Activated naive CD4-positive, alpha-beta T cell treated with anti-CD3 and anti-CD28 coated beads, Interleukin-2, amount 50 U/mL, for 24 hours (primary cell): ENCODE measurements around the gene RASAL2.
"Not testable (repeated sequence)": the region's sequence is repeated elsewhere in the genome, so short reads cannot be mapped to it uniquely, and the experiment has no call there.

Experiments
- H3K27ac Mint-ChIP-seq: one replicate; pipeline ENCODE4 v1.8.0; 2021; ENCODE audit warnings: mild to moderate bottlenecking, mixed read lengths
- H3K27me3 Mint-ChIP-seq: one replicate; pipeline ENCODE4 v1.8.0; 2021; ENCODE audit warnings: mixed read lengths
- H3K36me3 Mint-ChIP-seq: one replicate; pipeline ENCODE4 v1.8.0; 2021; ENCODE audit warnings: mixed read lengths
- H3K4me1 Mint-ChIP-seq: one replicate; pipeline ENCODE4 v1.8.0; 2021; ENCODE audit warnings: mixed read lengths
- H3K4me3 Mint-ChIP-seq: one replicate; pipeline ENCODE4 v1.8.0; 2021; ENCODE audit warnings: mild to moderate bottlenecking, mixed read lengths
- H3K9me3 Mint-ChIP-seq: one replicate; pipeline ENCODE4 v1.8.0; 2021; ENCODE audit warnings: mixed read lengths

The RASAL2 gene

GRCh38 chr1:178064191-178064821 is 29.6 kb upstream of the RASAL2 start:
- no peak overlapping the region for H3K27ac Mint-ChIP-seq
- no peaks in the 10 kb centered on the region for H3K27me3 Mint-ChIP-seq
- H3K4me1 Mint-ChIP-seq: no peaks in the 10 kb centered on the region
- peaks cover 5% of the 10 kb centered on the region for H3K9me3 Mint-ChIP-seq
- H3K36me3 Mint-ChIP-seq: no peaks in the 10 kb centered on the region
- H3K4me3 Mint-ChIP-seq: no peak overlapping the region

DNA sequence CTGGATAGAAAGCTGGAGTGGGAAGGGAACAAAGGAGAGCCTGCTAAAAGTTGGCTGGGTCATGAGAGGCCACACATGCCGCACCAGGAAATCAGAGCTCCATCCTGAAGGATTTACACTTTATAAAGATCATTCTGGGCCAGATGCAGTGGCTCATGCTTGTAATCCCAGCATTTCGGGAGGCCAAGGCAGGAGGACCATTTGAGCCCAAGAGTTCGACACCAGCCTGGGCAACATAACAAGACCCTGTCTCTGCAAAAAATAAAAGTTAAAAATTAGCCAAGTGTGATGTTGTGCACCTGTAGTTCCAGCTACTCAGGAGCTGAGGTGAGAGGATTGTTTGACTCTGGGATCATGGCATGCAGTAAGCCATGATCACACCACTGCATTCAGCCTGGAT is 28.7 kb upstream of the RASAL2 start:
- H3K9me3 Mint-ChIP-seq: peaks cover 5% of the 10 kb centered on the region
- H3K4me3 Mint-ChIP-seq: no peak overlapping the region
- no peaks in the 10 kb centered on the region for H3K4me1 Mint-ChIP-seq
- H3K27me3 Mint-ChIP-seq: no peaks in the 10 kb centered on the region
- H3K36me3 Mint-ChIP-seq: no peaks in the 10 kb centered on the region
- H3K27ac Mint-ChIP-seq: no peak overlapping the region

GRCh38 chr1:178066296-178066907 is 27.5 kb upstream of the RASAL2 start:
- Mint-ChIP-seq H3K4me3 (no peak overlapping the region), H3K36me3 (no peaks in the 10 kb centered on the region), H3K4me1 (no peaks in the 10 kb centered on the region), H3K27ac (no peak overlapping the region), H3K9me3 (peaks cover 5% of the 10 kb centered on the region), H3K27me3 (no peaks in the 10 kb centered on the region)

DNA sequence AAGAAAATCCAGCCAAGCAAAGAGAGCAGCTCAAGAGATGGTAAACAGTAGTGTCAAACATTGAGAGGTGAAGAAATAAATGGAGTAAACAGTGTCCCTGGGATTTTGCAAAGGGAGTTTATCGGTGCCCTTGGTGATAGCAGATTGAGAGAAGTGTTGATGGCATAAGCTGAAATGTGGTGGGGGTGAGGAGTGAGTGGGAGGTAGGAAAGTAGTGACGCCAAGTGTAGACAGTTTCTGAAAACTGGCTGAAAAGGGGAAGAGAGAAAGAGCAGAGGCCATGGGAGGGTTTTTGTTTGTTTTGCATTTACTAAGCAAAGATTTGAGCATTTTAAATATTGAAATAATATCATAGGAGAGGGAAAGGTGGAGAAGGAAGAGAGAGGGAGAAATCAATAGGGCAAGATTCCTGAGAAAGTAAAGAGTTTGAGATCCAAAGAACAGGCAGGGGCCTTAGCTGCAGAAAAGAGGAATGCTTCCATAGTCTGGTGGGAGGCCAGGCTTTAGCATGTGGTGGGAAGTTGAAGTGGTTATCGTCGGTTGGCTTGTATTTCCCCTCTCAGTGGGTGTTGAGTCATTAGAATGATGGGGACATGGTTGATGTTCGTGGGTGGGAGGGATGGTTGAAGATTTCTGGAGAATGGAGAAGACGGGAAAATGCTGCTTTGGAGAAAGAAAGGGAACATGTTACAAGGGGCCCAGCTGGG is 26.8 kb upstream of the RASAL2 start:
- no peak overlapping the region for H3K4me3 Mint-ChIP-seq
- H3K27me3 Mint-ChIP-seq: no peaks in the 10 kb centered on the region
- no peaks in the 10 kb centered on the region for H3K36me3 Mint-ChIP-seq
- no peak overlapping the region for H3K27ac Mint-ChIP-seq
- no peaks in the 10 kb centered on the region for H3K4me1 Mint-ChIP-seq
- H3K9me3 Mint-ChIP-seq: peaks cover 5% of the 10 kb centered on the region

- Mint-ChIP-seq H3K36me3 (no peaks in the 10 kb centered on the region), H3K9me3 (peaks cover 5% of the 10 kb centered on the region), H3K27ac (no peak overlapping the region), H3K4me3 (no peak overlapping the region), H3K27me3 (peaks cover 2% of the 10 kb centered on the region), H3K4me1 (no peaks in the 10 kb centered on the region)
Observed at GRCh38 chr1:178071811-178072210, 22.1 kb upstream of the RASAL2 start.

- Mint-ChIP-seq H3K27me3 (peaks cover 2% of the 10 kb centered on the region), H3K4me1 (no peaks in the 10 kb centered on the region), H3K4me3 (no peak overlapping the region), H3K9me3 (peaks cover 5% of the 10 kb centered on the region), H3K27ac (no peak overlapping the region), H3K36me3 (no peaks in the 10 kb centered on the region)
Observed at GRCh38 chr1:178072326-178072725, 21.6 kb upstream of the RASAL2 start.

GRCh38 chr1:178075333-178075732 is 18.6 kb upstream of the RASAL2 start:
- Mint-ChIP-seq H3K9me3 (no peaks in the 10 kb centered on the region), H3K27ac (no peak overlapping the region), H3K4me3 (no peak overlapping the region), H3K27me3 (peaks cover 2% of the 10 kb centered on the region), H3K36me3 (no peaks in the 10 kb centered on the region), H3K4me1 (no peaks in the 10 kb centered on the region)

- Mint-ChIP-seq H3K9me3 (no peaks in the 10 kb centered on the region), H3K36me3 (no peaks in the 10 kb centered on the region), H3K27me3 (peaks cover 2% of the 10 kb centered on the region), H3K4me1 (no peaks in the 10 kb centered on the region), H3K4me3 (no peak overlapping the region), H3K27ac (no peak overlapping the region)
Observed at GRCh38 chr1:178076607-178077006, 17.3 kb upstream of the RASAL2 start.

GRCh38 chr1:178077917-178078316 is 16.0 kb upstream of the RASAL2 start:
- Mint-ChIP-seq H3K27me3 (peaks cover 2% of the 10 kb centered on the region), H3K4me1 (no peaks in the 10 kb centered on the region), H3K36me3 (no peaks in the 10 kb centered on the region), H3K27ac (no peak overlapping the region), H3K4me3 (no peak overlapping the region), H3K9me3 (no peaks in the 10 kb centered on the region)

DNA sequence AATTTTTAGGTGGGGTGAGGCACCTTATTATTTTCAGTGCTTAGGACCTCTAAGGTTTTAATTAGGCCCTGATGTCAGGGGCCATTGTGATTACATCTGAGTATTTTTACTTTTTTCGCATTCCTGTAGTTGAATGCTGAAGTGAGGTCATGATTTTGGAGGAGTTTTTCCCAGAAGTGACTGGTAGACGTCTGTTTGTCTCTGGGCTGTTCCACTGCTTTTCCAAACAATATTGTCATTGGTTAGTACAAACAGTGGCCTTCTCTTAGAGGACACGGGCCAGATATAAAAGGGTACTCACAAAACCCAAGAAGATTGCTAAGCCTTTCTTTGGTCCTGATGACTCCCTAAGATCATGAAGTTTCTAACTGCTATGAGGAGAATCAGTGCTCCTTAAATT is 7.6 kb upstream of the RASAL2 start:
- Mint-ChIP-seq H3K4me1 (no peaks in the 10 kb centered on the region), H3K27me3 (peaks cover 21% of the 10 kb centered on the region), H3K36me3 (no peaks in the 10 kb centered on the region), H3K4me3 (no peak overlapping the region), H3K9me3 (peaks cover 7% of the 10 kb centered on the region), H3K27ac (no peak overlapping the region)

- Mint-ChIP-seq H3K4me3 (no peak overlapping the region), H3K27me3 (peaks cover 25% of the 10 kb centered on the region), H3K4me1 (no peaks in the 10 kb centered on the region), H3K9me3 (peaks cover 7% of the 10 kb centered on the region), H3K27ac (no peak overlapping the region), H3K36me3 (peaks cover 3% of the 10 kb centered on the region)
Observed at GRCh38 chr1:178086766-178087165, 7.1 kb upstream of the RASAL2 start.

- Mint-ChIP-seq H3K4me1 (peaks cover 12% of the 10 kb centered on the region), H3K9me3 (peaks cover 7% of the 10 kb centered on the region), H3K4me3 (no peak overlapping the region), H3K36me3 (peaks cover 3% of the 10 kb centered on the region), H3K27ac (no peak overlapping the region), H3K27me3 (peaks cover 36% of the 10 kb centered on the region)
Observed at GRCh38 chr1:178088651-178089050, 5.3 kb upstream of the RASAL2 start.

- not testable (repeated sequence) for H3K27ac Mint-ChIP-seq, H3K4me3 Mint-ChIP-seq, H3K36me3 Mint-ChIP-seq
- Mint-ChIP-seq H3K27me3 (peaks cover 51% of the 10 kb centered on the region), H3K4me1 (peaks cover 12% of the 10 kb centered on the region), H3K9me3 (peaks cover 12% of the 10 kb centered on the region)
Observed at GRCh38 chr1:178091454-178091853, 2.5 kb upstream of the RASAL2 start.

DNA sequence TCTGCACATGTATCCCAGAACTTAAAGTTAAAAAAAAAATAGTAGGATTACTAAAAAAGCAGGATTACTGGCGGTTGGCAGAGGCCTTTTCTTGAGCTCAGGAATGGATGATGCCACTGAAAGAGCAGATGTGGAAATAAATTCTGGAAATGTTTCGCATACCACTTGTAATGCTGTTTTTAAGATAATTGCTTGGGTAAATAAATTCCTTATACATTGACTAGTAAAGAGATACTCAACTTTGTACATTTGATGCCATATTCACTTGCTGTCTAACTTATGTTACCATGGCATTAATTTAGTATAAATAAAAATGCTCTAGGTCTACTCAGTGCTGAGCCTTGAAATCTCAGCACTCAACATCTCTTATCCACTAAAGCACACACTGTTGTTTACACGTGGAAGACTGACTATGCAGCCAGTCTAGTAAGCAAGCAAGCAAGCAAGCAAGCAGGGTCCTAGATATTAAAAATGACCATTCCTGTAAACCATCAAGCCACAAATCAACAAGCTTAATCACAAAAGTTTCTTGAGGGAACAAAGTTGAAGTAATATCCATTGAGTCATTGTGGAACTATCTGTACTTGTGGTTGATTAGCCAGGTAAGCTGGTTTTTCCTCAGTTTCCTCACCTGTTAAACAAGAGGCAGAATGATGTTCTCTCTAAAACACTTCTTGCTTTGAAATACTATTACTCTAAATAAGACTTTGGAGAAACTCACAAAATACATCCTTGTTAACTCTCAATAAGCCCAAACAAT is 1.7 kb upstream of the RASAL2 start:
- H3K27ac Mint-ChIP-seq: no peak overlapping the region
- H3K36me3 Mint-ChIP-seq: peaks cover 3% of the 10 kb centered on the region
- peaks cover 55% of the 10 kb centered on the region for H3K27me3 Mint-ChIP-seq
- H3K4me1 Mint-ChIP-seq: peaks cover 12% of the 10 kb centered on the region
- H3K9me3 Mint-ChIP-seq: peaks cover 17% of the 10 kb centered on the region
- no peak overlapping the region for H3K4me3 Mint-ChIP-seq

- Mint-ChIP-seq H3K9me3 (peaks cover 20% of the 10 kb centered on the region), H3K36me3 (peaks cover 3% of the 10 kb centered on the region), H3K4me1 (peaks cover 12% of the 10 kb centered on the region), H3K27ac (no peak overlapping the region), H3K4me3 (peak overlapping the region; percentile 78), H3K27me3 (peaks cover 60% of the 10 kb centered on the region)
Observed at GRCh38 chr1:178092878-178093493, 918 bp upstream of the RASAL2 start.
